Transverse colon (tissue), 4 donors: Measurements from ENCODE around the gene SRSF3.

ENCODE experiments used
- CTCF ChIP-seq, 5 experiments: fragments of 200-600 bp in 3 of 5; fragments of 450-650 bp in 2 of 5; sonication (generic) in 3 of 5; IDR thresholded peaks; 1 replicate in 2 of 5; 2 replicates in 3 of 5; pipeline ENCODE4 v1.5.1; 2016 to 2017; ENCODE audit warnings: antibody characterized with exemption in 5 of 5, inconsistent platforms in 3 of 5, mild to moderate bottlenecking in 2 of 5, moderate library complexity in 1 of 5
- POLR2AphosphoS5 ChIP-seq, 3 donors: sonication (generic); formaldehyde crosslinking; IDR thresholded peaks; one replicate each; pipeline ENCODE4 v1.6.1; 2016; ENCODE audit warnings: antibody characterized with exemption in 3 of 3

GRCh38 chr6:36546308-36546919 lies 47.7 kb upstream of the SRSF3 start:
- TF ChIP-seq CTCF (IDR thresholded peaks at IDR 0.05) (no peak), POLR2AphosphoS5 (IDR thresholded peaks at IDR 0.05) (no peak)
